ENCODE data around the gene MAJIN.

Gene MAJIN

DNA sequence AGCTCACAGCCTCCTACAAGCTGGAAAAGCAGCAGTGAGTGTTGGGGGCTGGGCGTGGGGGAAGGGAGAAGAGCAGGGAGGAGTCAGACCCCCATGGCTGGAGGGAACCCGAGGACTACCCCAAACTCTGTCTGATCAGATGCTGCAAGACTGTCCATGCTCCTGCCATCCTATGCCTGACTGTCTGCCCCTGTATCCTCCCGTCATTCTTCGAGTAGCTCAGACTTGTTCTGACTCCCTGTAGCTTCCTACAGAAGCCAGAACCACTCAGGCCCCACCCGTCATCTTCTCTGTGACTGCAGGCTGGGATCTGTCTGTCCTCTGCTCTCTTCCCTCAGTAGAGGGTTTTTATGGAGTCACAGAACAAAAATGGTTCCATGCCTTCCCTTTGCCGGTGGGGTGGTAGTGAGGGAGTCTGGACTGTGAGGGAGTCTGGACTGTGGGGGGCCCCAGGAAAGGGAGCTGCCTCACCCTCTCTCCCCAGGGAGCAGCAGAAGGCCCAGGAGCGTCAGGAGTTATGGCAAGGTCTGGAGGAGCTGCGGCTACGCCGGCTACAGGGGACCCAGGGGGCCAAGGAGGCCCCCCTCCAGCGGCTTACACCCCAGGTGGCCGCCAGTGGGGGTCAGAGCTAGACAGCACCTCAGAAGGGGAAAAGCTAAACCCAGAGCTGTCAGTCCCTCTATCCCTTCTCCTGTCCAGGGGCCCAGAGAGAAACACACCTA, 38.5 kb downstream of the MAJIN start:
- TF ChIP-seq, protein P1, sequence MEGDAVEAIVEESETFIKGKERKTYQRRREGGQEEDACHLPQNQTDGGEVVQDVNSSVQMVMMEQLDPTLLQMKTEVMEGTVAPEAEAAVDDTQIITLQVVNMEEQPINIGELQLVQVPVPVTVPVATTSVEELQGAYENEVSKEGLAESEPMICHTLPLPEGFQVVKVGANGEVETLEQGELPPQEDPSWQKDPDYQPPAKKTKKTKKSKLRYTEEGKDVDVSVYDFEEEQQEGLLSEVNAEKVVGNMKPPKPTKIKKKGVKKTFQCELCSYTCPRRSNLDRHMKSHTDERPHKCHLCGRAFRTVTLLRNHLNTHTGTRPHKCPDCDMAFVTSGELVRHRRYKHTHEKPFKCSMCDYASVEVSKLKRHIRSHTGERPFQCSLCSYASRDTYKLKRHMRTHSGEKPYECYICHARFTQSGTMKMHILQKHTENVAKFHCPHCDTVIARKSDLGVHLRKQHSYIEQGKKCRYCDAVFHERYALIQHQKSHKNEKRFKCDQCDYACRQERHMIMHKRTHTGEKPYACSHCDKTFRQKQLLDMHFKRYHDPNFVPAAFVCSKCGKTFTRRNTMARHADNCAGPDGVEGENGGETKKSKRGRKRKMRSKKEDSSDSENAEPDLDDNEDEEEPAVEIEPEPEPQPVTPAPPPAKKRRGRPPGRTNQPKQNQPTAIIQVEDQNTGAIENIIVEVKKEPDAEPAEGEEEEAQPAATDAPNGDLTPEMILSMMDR (IDR thresholded peaks at IDR 0.05; ENCODE audit: unreplicated experiment in 3 of 3) = no peak
- peak overlapping the region in 2 of 3 experiments; percentile 18 to 34 for H3K27ac Mint-ChIP-seq
- H3K9me3 Mint-ChIP-seq = no peaks in the 10 kb centered on the region
- peaks cover 39% of the 10 kb centered on the region for H3K36me3 Mint-ChIP-seq (ENCODE audit: low read depth)
- H3K4me1 Mint-ChIP-seq = peaks cover 31% of the 10 kb centered on the region
- no peaks in the 10 kb centered on the region for H3K27me3 Mint-ChIP-seq (ENCODE audit: low read depth)
- peak overlapping the region in 1 of 3 experiments; percentile 22 for H3K4me3 Mint-ChIP-seq

DNA sequence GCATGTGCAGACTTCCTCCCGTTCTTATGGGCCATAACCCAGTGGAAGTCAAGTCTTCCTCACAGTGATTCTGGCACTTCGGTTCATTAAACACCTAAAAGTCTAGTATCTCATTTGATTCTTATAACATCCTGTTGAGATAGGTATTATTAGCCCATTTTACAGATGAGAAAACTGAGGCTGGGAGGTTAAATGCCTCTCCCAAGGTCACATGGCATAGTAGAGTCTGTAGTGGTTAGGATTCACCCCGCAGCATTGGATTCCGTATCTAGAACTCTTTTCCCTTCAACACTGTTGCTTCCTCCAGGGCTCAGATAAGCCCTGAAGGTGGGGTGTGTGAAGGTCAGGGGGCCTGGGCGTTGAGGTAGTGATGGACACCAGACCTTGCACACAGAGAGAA, 39.6 kb downstream of the MAJIN start:
- H3K36me3 Mint-ChIP-seq (ENCODE audit: low read depth) = peaks cover 45% of the 10 kb centered on the region

DNA sequence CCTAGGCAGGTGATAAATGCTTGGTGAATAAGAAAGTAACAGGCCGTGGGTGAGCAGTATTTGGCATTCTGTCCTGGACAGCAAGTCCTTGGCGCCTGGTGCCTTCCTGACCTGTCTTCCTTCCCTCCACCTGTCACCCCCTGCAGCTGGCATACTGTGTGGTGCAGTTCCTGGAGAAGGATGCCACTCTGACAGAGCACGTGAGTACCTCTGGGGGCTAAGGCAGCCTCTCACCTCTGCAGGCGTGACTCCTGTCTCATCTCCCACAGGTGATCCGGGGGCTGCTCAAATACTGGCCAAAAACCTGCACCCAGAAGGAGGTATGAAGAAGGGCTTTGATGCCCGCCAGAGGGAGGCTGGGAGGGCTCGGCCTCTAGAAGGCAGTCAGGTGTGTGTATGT, 40.6 kb downstream of the MAJIN start:
- peaks cover 24% of the 10 kb centered on the region for H3K4me1 Mint-ChIP-seq
- peaks cover 45% of the 10 kb centered on the region for H3K36me3 Mint-ChIP-seq (ENCODE audit: low read depth)
- no peaks in the 10 kb centered on the region for H3K27me3 Mint-ChIP-seq (ENCODE audit: low read depth)
- H3K9me3 Mint-ChIP-seq = no peaks in the 10 kb centered on the region
- no peak overlapping the region for H3K27ac Mint-ChIP-seq
- H3K4me3 Mint-ChIP-seq = no peak overlapping the region
- TF ChIP-seq, protein P1 (IDR thresholded peaks at IDR 0.05; ENCODE audit: unreplicated experiment in 3 of 3) = no peak

More for the DNA sequence above, 39.6 kb downstream of the MAJIN start:
- Mint-ChIP-seq H3K27ac (no peak overlapping the region), H3K4me3 (no peak overlapping the region), H3K9me3 (no peaks in the 10 kb centered on the region), H3K4me1 (peaks cover 28% of the 10 kb centered on the region), H3K27me3 (ENCODE audit: low read depth) (no peaks in the 10 kb centered on the region)
- TF ChIP-seq, protein P1 (IDR thresholded peaks at IDR 0.05; ENCODE audit: unreplicated experiment in 3 of 3) = no peak

DNA sequence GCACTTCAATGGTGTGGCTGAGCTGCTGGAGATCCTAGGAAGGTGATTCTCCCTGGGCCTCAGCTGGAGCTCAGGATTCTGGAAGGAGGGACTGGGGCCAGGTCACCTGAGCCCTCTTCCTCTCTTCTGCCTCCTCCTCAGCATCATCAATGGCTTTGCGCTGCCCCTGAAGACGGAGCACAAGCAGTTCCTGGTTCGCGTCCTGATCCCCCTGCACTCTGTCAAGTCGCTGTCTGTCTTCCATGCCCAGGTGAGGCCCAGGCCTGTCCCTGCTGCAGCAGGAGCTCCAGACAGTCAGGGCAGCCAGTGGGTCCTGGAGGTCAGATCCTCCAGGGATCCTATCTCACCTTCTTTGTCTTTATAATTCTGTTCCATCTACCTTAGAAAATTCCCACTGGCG, 41.6 kb downstream of the MAJIN start:
- TF ChIP-seq, protein P1 (IDR thresholded peaks at IDR 0.05; ENCODE audit: unreplicated experiment in 3 of 3) = no peak
- Mint-ChIP-seq H3K27ac (no peak overlapping the region), H3K27me3 (ENCODE audit: low read depth) (no peaks in the 10 kb centered on the region), H3K4me1 (peaks cover 15% of the 10 kb centered on the region), H3K36me3 (ENCODE audit: low read depth) (peaks cover 45% of the 10 kb centered on the region), H3K4me3 (no peak overlapping the region), H3K9me3 (no peaks in the 10 kb centered on the region)

DNA sequence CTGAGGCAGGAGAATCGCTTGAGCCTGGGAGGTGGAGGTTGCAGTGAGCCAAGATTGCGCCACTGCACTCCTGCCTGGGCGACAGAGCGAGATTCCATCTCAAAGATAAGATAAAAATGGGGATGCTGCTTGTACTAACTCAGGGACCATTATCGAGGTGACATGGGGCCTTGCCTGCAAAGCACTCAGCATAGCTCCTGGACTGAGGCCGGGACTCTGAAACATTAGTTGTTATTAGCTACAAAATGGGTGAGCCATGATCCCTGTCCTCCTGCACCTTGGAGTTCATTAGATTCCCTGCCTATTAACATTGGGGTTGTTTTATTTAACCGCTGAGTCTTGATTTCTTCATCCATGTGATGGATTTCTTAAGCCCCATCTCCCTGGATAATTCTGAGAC, 42.3 kb downstream of the MAJIN start:
- TF ChIP-seq, protein P1 (IDR thresholded peaks at IDR 0.05; ENCODE audit: unreplicated experiment in 3 of 3) = no peak
- H3K4me1 Mint-ChIP-seq = peaks cover 13% of the 10 kb centered on the region
- H3K9me3 Mint-ChIP-seq = no peaks in the 10 kb centered on the region
- H3K36me3 Mint-ChIP-seq (ENCODE audit: low read depth) = peaks cover 45% of the 10 kb centered on the region
- H3K27ac Mint-ChIP-seq = no peak overlapping the region
- no peak overlapping the region for H3K4me3 Mint-ChIP-seq
- H3K27me3 Mint-ChIP-seq (ENCODE audit: low read depth) = no peaks in the 10 kb centered on the region

DNA sequence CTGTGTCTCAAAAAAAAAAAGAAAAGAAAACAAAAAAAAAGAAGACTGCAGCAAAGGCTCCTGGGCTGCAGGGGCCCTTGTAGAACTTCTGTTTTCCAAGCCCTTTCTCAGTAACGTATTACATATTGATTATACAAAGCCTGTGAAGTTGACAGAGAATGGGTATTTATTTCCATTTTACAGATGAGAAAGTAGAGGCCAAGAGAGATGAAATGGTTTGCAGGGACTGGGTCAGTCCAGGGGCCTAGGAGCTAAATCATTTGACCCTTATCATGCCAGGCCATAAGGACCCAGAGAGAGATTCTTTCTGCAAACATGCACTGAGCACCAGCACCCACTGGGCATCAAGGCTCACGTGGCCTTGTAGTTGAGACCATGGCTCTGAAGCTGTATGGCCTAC, 43.0 kb downstream of the MAJIN start:
- peaks cover 45% of the 10 kb centered on the region for H3K36me3 Mint-ChIP-seq (ENCODE audit: low read depth)
- no peaks in the 10 kb centered on the region for H3K9me3 Mint-ChIP-seq
- no peak overlapping the region for H3K4me3 Mint-ChIP-seq
- H3K4me1 Mint-ChIP-seq = peaks cover 12% of the 10 kb centered on the region
- TF ChIP-seq, protein P1 (IDR thresholded peaks at IDR 0.05; ENCODE audit: unreplicated experiment in 3 of 3) = no peak
- no peak overlapping the region for H3K27ac Mint-ChIP-seq
- no peaks in the 10 kb centered on the region for H3K27me3 Mint-ChIP-seq (ENCODE audit: low read depth)
